Measurements from ENCODE around the gene YTHDF1. TPM values are rescaled to one million over a fixed set of nuclear protein-coding genes. Genes with fewer than 3 reads are reported as not detected.

Gene YTHDF1
- total RNA-seq, 1 experiment from 2014 or later: 22.1 TPM

GRCh38 chr20:63186084-63186483 lies 29.8 kb downstream of the YTHDF1 start:
- DNase-seq (ENCODE audit: low read depth): no peak

DNA sequence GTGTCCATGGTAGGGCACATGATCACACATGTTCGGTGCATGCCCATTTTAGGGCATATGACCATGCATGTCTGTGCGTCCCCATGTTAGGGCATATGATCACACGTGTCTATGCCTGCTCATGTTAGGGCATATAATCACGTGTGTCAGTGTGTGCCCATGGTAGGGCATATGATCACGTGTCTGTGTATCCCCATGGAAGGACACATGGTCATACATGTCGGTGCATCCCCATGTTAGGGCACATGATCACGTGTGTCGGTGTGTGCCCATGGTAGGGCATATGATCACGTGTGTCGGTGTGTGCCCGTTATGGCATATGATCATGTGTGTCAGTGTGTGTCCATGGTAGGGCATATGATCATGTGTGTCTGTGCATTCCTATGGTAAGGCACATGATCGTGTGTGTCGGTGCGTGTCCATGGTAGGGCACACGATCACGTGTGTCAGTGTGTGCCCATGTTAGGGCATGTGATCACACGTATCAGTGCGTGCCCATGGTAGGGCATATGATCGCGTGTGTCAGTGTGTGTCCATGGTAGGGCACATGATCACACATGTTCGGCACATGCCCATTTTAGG lies 30.6 kb downstream of the YTHDF1 start:
- no peak for DNase-seq (ENCODE audit: low read depth)

DNA sequence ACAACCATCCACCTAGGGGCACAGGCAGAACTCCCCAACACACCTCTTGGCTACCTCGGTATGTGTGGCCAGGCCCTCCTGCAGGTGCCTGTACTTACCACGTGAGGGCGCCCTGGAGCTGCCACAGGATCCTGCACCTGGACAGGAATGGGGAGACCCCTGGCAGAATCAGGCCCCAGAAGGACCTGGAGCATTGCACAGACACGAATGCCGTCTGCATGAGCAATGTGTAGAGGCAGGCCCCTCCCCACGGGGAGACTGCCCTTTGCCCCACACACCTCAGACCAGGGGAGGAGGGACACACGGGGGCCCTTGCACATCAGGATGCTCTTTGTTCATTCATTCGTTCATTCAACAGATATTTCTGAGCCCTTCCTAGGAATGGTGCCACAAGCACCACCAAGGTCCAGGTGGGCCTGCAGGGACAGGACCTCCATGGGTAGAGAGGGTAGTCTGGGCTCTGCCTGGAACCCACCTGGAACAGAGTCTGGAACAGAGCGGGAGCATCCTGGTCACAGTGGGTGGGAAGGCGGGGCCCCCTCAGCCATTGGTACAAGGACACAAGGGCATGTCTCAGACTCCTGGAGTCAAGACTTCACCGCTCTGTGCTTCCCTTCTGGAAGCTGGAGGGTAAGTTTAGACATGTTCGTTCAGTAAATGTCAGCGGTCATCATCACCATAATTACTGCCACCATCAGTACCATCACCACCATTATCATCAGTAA lies 32.3 kb downstream of the YTHDF1 start:
- no peak for DNase-seq (ENCODE audit: low read depth)

DNA sequence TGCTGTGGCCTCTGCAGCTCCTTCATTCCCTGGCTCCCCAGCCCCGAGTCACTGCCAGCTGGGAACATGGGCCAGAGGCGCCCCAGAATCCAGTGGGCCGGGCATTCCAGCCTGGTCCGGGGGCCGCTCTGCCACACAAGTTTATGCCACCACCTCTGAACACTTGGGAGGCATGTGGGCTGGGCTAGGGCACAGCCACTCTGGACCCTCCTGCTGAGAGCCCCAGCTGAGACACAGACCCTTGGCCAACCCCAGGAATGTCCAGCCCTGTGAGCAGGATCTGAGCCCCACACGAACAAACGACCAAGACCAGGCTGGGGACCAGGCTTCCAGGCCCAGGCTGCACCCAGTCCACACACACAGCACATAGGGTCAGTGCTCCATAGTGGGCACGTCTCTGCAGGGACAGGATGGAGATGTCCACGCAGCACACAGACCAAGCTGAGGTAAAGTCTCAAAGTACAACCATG lies 33.0 kb downstream of the YTHDF1 start:
- DNase-seq (ENCODE audit: low read depth): no peak

GRCh38 chr20:63182425-63182824 lies 33.5 kb downstream of the YTHDF1 start:
- no peak for DNase-seq (ENCODE audit: low read depth)

GRCh38 chr20:63181226-63181625 lies 34.7 kb downstream of the YTHDF1 start:
- DNase-seq (ENCODE audit: low read depth): no peak

- no peak for DNase-seq (ENCODE audit: low read depth)
Observed at GRCh38 chr20:63180569-63181185, 35.3 kb downstream of the YTHDF1 start.

GRCh38 chr20:63179687-63180568 lies 36.0 kb downstream of the YTHDF1 start:
- no peak for DNase-seq (ENCODE audit: low read depth)

GRCh38 chr20:63178889-63179686 lies 36.8 kb downstream of the YTHDF1 start:
- DNase-seq (ENCODE audit: low read depth): peak; percentile 51

GRCh38 chr20:63178446-63178820 lies 37.5 kb downstream of the YTHDF1 start:
- no peak for DNase-seq (ENCODE audit: low read depth)

- no peak for DNase-seq (ENCODE audit: low read depth)
Observed at GRCh38 chr20:63177785-63178445, 38.0 kb downstream of the YTHDF1 start.

- no peak for DNase-seq (ENCODE audit: low read depth)
Observed at GRCh38 chr20:63177134-63177784, 38.7 kb downstream of the YTHDF1 start.

GRCh38 chr20:63176427-63177133 lies 39.4 kb downstream of the YTHDF1 start:
- DNase-seq (ENCODE audit: low read depth): peak; percentile 21

- no peak for DNase-seq (ENCODE audit: low read depth)
Observed at GRCh38 chr20:63176034-63176426, 39.9 kb downstream of the YTHDF1 start.

DNA sequence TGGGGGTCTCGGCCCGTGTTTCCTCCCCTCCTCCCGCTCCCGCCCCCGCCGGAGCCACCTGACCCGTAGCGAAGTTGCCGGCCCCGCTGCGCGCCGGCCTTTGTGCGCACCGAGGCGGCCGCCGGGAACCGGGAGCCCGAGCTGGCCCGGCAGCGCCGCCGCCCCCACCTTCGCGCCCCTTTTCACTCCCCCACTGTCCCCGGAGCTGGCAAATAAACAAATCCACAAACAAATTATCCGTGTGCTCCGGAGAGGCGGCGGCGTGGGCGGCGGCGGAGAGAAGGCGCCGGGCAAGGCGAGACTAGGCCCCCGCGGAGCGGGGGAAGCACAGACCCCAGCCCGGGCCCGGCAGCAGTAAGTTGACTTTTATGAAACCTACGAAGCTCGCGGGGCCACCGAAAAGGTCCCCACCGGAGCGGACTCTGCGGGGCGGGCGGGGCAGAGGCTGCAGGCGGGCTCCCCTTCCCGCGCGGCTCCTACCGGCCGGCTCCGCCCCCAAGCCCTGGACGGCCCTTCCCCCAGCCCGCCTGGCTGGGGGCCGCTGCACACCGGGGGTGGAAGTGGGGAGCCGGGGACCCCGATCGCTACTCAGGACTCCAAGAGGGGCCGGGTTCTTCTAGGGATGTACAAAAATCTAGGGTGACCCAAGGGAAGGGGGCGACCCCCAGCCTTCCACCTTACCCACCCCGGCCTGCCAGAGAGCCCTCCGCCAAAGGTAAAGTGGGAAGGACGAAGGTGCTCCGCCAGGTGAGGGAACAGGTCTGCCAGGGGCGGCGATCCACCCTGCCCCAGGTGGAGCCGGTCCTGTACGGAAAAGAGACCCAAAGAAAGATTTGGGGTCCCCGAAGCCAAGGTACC lies 40.7 kb downstream of the YTHDF1 start:
- no peak for DNase-seq (ENCODE audit: low read depth)

GRCh38 chr20:63174309-63175037 lies 41.5 kb downstream of the YTHDF1 start:
- no peak for DNase-seq (ENCODE audit: low read depth)

- no peak for DNase-seq (ENCODE audit: low read depth)
Observed at GRCh38 chr20:63173552-63174191, 42.3 kb downstream of the YTHDF1 start.
